AG04450 (cell line): Measurements from ENCODE around the gene SMIM41. TPM values are rescaled to one million over a fixed set of nuclear protein-coding genes. Genes with fewer than 3 reads are reported as not detected.
A peak's percentile ranks its signal among the peaks of the same experiment; 100 is the strongest.

Source experiments
- CTCF ChIA-PET: fragments of 300-600, 350-600 bp; formaldehyde crosslinking; extraction: SDS; loops from one replicate; lab custom pipeline; 2022; ENCODE audit warnings: antibody characterized with exemption, inconsistent platforms; lab: Charles Lee
- POLR2A ChIA-PET: fragments of 350-600 bp; formaldehyde crosslinking; extraction: SDS; loops from one replicate; lab custom pipeline; 2021; ENCODE audit warnings: antibody characterized with exemption, inconsistent platforms; lab: Yijun Ruan, JAX
- DNase-seq: peaks from one replicate; pipeline ENCODE4 v3.0.0-alpha.2; 2011; ENCODE audit warnings: low read depth, low spot score
- H3K27ac ChIP-seq: one replicate; pipeline ENCODE4 v1.5.1; 2012; ENCODE audit warnings: low read depth, low read length, control low read depth
- H3K27me3 ChIP-seq: one replicate; pipeline ENCODE4 v1.6.0; 2012; ENCODE audit warnings: low read length; ENCODE audit not compliant: control insufficient read depth, insufficient read depth
- H3K4me3 ChIP-seq: 2 replicates; pipeline ENCODE4 v1.5.1; 2011; ENCODE audit warnings: mild to moderate bottlenecking, low read depth, low read length, control low read depth
- H3K9me3 ChIP-seq: 2 replicates; pipeline ENCODE4 v1.5.1; 2012; ENCODE audit warnings: low read length; ENCODE audit not compliant: control insufficient read depth, insufficient read depth
- polyA plus RNA-seq: library from polyadenylated mRNA; depleted of rRNA; stranded (reverse); fragments of >200 nt; gene quantifications from 2 replicates; pipeline ENCODE4 v1.2.3, GENCODE V29; 2011
- TF ChIP-seq, protein P1 (sequence below): IDR thresholded peaks from 2 replicates; pipeline ENCODE4 v1.5.1; 2011; ENCODE audit warnings: low read depth, low read length, control low read depth, inconsistent platforms

The SMIM41 gene
- polyA plus RNA-seq, 1 experiment, result not detected

DNA sequence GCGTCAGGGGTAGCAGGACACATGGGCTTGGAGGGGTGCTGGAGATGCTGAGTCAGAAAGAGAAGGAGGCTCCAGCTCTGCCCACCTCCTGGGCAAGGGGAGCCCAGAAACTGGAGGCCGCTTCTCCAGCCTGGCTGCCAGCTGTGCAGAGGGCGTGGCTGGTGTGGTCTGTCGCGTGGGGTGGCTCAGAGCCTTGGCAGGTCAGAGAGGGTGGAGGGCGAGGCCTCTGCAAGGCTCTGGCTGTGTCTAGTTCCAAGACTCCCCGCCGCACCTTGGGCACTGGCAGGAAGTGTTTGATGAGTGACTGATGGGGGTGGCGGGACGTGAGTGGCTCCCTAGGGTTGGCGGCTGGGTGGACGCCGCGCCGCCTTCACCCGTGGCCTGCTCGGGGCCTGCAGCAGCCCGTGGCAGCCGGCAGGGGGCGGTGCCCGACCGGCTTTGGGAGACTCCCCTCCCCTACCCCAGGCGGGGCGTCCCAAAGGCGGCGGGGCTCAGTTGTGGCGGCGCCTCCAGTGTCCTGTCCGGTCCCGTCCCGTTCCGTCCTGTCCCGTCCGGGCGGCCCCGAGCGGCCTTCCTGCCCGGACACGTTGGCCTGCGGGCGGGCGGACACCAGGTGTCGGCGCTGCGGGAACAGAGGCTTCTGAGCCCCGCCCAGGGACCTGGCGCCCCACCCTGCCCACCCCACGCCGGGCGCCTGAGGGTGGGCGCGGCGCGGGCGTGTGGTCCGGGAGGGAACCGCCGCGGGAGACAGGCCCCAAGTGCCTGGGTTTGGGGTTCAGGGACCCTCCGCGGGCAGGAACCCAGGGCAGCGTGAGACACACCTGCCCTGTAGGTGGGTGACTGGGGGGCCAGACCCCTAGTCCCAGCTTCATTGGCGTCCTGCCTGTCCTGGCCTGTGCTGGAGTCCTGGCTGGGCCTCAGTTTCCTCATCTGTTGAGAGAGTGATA lies 72.6 kb downstream of the SMIM41 start:
- POLR2A ChIA-PET, result no interaction called here
- Histone ChIP-seq H3K4me3 (peak overlapping the region; percentile 43), H3K9me3 (no peaks in the 10 kb centered on the region), H3K27ac (no peak overlapping the region), H3K27me3 (no peaks in the 10 kb centered on the region)
- CTCF ChIA-PET, result interaction anchor here (0.7 to 4.0 kb wide), 8 partner anchors 126 to 733 kb away, joined by 3 to 29 read pairs (median 5); no protein-coding TSS in a partner anchor
- no peak for DNase-seq
- TF ChIP-seq, protein P1, sequence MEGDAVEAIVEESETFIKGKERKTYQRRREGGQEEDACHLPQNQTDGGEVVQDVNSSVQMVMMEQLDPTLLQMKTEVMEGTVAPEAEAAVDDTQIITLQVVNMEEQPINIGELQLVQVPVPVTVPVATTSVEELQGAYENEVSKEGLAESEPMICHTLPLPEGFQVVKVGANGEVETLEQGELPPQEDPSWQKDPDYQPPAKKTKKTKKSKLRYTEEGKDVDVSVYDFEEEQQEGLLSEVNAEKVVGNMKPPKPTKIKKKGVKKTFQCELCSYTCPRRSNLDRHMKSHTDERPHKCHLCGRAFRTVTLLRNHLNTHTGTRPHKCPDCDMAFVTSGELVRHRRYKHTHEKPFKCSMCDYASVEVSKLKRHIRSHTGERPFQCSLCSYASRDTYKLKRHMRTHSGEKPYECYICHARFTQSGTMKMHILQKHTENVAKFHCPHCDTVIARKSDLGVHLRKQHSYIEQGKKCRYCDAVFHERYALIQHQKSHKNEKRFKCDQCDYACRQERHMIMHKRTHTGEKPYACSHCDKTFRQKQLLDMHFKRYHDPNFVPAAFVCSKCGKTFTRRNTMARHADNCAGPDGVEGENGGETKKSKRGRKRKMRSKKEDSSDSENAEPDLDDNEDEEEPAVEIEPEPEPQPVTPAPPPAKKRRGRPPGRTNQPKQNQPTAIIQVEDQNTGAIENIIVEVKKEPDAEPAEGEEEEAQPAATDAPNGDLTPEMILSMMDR, result peak; percentile 68

GRCh38 chr12:52152905-52153317 lies 73.4 kb downstream of the SMIM41 start:
- TF ChIP-seq, protein P1, result no peak
- Histone ChIP-seq H3K9me3 (no peaks in the 10 kb centered on the region), H3K27ac (no peak overlapping the region), H3K4me3 (no peak overlapping the region), H3K27me3 (no peaks in the 10 kb centered on the region)
- ChIA-PET CTCF (interaction anchor here (0.8 to 4.0 kb wide), 4 partner anchors 175 to 732 kb away, joined by 3 to 29 read pairs (median 6); no protein-coding TSS in a partner anchor), POLR2A (no interaction called here)
- no peak for DNase-seq

- POLR2A ChIA-PET, result no interaction called here
- DNase-seq, result no peak
- TF ChIP-seq, protein P1, result no peak
- Histone ChIP-seq H3K27ac (no peak overlapping the region), H3K9me3 (no peaks in the 10 kb centered on the region; the same call in 1 of the 2 replicates), H3K4me3 (no peak overlapping the region), H3K27me3 (no peaks in the 10 kb centered on the region)
- CTCF ChIA-PET, result interaction anchor here (0.6 to 4.1 kb wide), 17 partner anchors 21 to 826 kb away, joined by 3 to 53 read pairs (median 5); no protein-coding TSS in a partner anchor
These were observed 75.8 kb downstream of the SMIM41 start for GRCh38 chr12:52155048-52155868.

- ChIA-PET POLR2A (no interaction called here), CTCF (interaction anchor here (0.6 to 4.8 kb wide), 38 partner anchors 9 to 824 kb away, joined by 3 to 103 read pairs (median 5); partner anchors contain the start of genes KRT83 and KRT86)
- TF ChIP-seq, protein P1, result no peak
- Histone ChIP-seq H3K27ac (no peak overlapping the region), H3K9me3 (no peaks in the 10 kb centered on the region; the same call in 1 of the 2 replicates), H3K4me3 (no peak overlapping the region), H3K27me3 (no peaks in the 10 kb centered on the region)
- DNase-seq, result no peak
These were observed 76.8 kb downstream of the SMIM41 start for GRCh38 chr12:52156311-52156710.
